Activated T-cell treated with anti-CD3 and anti-CD28 coated beads for 4 hours (primary cell): ENCODE data around the gene PARD6B.
A peak's percentile ranks its signal among the peaks of the same experiment; 100 is the strongest.
"Not testable (repeated sequence)": the region's sequence is repeated elsewhere in the genome, so short reads cannot be mapped to it uniquely, and the experiment has no call there.

Experiments used
- DNase-seq: peaks from one replicate; pipeline ENCODE4 v3.0.0-alpha.2; 2020

The PARD6B gene

DNA sequence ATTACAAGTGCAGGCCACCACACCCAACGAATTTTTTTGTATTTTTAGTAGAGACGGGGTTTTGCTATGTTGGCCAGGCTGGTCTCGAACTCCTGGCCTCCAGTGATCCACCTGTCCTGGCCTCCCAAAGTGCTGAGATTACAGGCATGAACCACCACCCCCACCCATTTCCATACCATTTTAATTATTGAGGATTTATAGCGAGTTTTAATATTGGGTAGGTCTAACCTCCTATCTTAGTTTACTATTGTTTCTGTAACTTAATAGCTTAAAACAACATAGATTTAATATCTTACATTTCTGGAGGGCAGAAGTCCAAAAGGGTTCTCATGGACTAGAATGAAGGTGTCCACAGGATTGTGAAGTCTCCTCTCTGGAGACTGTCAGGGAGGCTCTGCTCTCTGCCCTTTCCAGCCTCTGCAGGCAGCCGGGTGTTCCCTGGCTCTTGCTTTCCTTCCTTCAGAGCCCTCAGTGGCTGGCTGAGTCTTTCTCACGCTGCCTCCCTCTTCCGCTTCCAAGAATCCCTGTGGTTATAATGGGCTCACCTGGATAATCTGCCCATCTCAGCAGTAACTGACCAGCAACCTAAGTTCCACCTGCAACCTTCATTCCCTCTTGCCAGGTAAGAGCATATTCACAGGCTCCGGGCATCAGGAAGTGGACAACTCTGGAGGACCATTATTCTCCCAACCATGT, 44.9 kb downstream of the PARD6B start:
- DNase-seq, result no peak

DNA sequence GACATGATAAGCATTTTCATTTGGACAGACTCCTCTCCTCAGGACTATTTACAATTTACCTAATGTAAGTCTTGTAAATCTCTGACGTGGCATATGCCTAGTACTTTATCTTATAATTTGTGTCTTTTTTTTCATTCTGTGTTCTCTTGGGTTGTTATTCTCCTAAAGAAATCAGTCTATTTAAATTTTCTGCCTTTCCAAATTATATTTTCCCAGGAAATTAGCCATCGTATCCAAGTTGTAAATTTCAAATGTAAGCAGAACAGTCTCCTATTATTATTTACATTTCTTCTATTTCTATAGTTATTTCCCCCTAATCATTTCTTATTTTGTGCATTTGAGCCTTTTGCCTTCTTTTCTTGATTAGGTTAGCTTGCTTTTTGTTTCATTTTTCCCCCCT, 46.0 kb downstream of the PARD6B start:
- DNase-seq, result no peak

DNA sequence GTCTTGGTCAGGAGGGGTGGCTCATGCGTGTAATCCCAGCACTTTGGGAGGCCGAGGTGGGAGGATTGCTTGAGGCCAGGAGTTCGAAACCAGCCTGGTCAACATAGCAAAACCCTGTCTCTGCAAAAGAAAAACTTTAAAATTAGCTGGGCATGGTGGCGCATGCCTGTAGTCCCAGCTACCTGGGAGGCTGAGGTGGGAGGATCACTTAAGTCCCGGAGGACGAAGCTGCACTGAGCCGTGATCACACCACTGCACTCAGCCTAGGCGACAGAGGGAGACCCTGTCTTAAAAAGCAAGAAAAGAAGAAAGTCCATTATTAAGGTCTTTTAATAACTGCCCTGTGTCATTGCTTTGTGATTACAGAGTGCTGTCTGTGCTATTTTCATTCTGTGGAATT, 47.6 kb downstream of the PARD6B start:
- DNase-seq, result not testable (repeated sequence)

DNA sequence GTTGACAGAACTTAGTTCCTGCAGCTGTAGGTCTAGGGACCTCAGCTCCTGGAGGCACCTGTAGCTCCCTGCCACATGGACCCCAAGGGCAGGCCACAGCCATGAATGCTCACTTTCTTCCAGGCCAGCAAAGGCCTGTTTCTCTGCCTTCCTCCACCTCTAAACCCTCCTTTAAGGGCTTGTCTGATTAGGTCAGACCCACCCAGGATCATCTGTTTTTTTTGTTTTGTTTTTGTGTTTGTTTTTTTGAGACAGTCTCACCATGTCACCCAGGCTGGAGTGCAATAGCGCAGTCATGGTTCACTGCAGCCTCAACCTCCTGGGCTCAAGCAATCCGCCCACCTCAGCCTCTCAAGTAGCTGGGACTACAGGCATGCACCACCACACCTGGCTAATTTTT, 52.0 kb downstream of the PARD6B start:
- DNase-seq, result no peak

DNA sequence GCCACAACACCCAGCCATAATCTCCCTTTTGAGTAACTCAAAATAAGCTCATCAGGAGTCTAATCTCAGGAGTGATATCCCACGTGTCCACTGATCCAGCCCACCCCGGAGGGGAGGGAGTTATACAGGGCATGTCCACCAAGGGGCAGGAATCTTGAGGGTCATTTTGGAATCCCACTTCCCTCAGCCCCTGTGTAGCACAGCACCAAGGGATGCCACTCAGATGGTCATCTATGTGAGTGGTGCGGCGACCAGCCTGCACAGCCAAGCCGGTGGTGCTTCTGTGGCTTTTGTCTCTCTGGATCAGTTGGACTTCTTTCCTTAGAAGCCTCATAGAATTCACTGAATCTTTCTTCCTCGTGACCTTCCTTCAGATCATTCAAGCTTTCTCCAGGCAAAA, 52.5 kb downstream of the PARD6B start:
- DNase-seq, result no peak

DNA sequence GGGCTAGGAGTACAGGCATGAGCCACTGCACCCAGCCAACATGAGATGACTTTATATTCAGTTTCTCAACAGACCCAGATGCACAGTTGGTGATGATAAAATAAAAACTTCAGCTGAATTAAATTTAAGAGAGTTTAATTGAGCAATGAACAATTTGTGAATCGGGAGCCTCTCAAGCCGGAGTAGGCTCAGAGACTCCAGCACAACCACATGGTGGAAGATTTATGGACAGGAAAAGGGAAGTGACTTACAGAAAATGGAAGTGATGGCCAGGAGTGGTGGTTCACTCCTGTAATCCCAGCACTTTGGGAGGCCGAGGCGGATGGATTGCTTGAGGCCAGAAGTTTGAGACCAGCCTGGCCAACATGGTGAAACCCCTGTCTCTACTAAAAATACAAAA, 53.1 kb downstream of the PARD6B start:
- no peak for DNase-seq

DNA sequence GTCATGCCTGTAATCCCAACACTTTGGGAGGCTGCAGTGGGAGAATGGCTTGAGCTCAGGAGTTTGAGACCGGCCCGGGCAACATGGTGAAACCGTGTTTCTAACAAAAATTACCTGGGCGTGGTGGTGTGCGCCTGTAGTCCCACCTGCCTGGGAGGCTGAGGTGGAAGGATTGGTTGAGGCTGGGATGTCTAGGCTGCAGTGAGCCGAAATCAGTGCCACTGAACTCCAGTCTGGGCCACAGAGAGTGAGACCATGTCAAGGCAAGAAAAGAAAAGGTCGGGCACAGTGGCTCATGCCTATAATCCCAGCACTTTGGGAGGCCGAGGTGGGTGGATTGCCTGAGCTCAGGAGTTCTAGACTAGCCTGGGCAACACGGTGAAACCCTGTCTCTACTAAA, 55.3 kb downstream of the PARD6B start:
- DNase-seq, result no peak

DNA sequence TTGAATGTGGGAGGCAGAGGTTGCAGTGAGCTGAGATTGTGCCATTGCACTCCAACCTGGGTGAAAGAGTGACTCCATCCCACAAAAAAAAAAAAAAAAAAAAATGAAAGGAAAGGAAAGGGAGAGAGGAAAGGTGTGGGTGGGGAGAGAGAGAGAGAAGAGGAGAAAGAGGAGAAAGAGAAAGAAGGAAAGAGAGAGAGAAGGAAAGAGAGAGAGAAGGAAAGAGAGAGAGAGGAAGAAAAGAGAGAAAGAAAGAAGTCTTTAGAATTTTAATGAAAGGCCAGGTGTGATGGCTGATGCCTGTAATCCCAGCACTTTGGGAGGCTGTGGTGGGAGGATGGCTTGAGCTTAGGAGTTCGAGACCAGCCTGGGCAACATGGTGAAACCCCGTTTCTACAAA, 55.8 kb downstream of the PARD6B start:
- no peak for DNase-seq

DNA sequence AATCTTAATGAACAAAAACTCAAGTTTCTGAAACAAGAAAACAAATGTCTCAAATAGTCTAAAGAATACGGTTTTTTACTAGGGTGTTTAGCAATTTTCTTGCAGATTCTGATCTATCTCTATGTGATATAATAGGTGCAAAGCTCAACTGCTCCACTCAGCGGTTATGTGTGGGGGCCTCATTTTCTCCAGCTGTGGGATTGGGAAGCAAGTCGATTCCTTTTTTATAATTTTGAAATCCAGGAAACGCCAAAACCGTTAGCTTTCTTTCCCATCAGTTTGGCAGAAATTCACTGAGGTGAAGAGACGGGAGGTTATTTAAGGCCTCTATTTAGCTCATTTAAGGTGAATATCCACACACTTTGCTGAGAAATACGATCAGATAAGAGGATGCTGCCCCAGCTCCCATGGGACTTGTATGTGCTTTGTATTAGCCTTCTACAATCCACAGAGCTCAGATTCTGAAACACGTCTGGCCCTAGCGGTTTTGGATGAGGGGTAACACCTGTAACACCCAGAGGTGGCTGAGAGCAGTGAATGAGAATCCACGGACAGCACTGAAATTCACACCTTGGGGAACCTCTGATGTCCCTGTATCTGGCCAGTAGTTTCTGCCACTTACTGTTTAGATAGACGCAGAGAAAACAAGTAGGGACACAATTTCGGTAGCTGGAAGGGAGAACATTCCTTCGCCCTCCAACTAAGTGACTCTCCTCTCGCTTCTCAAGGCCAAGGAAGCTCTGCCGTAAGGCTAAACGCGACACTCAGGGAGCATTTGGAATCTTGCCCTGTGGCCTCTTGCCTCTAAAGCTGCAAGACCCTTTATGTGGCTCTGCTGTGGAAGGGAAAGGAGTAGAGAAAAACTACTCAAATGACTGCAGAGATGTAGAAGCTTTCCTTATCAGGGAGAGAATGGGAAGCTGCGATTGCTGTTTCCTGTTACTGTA, 56.9 kb downstream of the PARD6B start:
- DNase-seq, result no peak

DNA sequence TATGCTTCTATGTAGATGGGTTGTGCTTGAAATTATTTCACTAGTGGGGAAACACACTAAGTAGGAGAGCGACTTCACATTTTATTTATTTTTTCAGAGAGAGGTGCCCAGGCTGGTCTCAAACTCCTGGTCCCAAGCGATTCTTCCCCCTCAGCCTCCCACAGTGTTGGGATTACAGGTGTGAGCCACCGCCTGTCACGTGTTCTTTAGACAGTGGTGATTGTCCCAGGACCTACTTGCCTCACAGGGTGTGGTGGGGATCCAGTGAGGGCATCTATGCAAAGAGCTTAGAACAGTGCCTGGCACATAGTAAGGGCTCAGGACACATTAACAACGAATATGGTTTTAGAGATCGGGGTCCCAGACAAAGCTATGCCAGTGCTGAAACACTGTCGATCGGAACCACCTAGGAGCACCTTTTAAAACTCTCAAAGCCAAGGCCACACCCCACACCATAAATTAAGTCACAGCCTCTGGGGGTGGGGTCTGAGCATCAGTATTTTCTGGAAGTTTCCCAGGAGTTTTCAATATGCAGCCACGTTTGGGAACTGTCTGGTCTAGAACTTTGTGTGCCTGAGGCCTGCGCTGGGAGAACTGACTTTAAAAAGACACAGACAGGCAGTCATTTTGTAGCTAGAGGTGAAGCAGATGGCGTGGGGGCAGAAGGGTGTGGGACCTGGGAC, 58.7 kb downstream of the PARD6B start:
- DNase-seq, result no peak

DNA sequence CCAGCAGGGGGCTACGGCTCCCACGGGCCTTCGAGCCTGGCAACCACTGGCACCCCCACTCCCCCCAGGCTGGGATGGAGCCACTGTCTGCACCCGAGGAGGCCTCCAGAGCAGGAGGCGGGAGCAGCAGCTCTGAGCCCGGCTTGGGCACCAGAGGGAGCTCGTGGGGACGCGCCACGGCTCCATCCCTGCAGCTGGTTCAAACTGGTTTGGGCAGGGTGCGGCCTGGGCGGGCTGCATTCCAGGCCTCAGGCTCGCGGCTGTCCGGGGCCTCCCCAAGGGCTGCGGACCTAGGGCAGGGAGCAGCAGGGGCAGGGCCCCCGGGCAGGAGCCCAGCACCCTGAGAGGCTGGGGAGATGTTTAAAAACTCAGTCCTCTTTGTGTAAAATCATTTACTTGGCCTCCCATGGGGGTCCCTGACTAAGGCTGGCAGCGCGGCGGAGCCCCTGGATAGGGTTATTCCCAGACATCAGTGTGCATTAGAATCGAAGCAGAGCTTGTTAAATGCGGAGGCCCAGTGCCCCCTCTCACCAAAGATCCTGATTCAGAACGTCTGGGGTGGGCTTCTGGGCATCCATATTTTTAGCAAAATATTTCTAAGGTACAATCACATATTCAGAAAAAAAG, 59.4 kb downstream of the PARD6B start:
- peak; percentile 63 for DNase-seq

DNA sequence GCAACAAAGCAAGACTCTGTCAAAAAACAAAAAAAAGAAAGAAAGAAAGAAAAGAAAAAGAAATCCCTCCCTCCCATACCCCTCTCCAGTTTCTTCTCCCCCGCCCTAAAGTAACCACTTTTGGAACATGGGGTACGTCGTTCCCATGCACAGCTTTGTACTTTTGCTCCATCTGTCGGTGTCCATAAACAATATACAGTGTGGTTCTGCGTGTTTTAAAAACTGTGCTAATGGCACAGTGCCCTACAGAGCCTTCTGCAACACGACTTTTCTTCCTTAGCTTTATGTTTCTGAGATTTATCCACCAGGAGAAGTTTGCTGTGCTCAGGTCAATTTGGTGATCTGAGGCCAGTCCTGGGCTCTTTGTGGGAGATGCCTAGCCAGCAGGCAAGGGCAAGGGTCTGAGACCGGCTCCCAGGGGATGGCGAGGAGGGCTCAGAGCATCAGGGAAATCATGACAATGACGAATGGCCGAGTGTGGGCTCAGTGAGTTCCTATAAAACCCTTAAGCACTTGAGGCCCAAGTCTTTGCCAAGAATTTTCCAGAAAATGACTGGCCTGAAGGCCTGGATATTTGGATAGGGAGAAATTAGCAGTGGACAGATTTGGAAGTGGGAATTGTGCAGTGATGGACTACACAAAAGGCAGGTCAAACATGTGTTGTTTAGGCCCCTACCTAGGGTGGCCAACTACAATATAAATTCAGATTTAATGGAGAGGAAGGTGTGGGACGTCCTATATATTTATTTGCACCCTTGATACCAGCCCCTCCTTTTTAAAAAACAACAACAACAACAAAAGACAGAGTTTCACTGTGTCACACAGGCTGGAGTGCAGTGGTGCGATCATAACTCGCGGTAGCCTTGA, 61.6 kb downstream of the PARD6B start:
- DNase-seq, result no peak

DNA sequence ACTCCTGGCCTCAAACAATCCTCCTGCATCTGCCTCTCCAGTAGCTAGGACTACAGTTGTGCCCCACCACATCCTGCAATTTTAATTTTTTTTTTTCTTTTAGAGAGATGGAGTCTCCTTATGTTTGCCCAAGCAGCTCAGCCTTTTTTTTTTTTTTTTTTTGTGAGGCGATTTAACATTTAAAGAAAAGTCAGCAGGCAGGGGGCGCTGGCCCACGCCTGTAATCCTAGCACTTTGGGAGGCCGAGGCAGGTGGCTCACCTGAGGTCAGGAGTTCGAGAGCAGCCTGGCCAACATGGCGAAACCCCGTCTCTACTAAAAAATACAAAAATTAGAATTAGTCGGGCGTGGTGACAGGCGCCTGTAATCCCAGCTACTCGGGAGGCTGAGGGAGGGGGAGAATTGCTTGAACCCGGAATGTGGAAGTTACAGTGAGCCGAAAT, 62.2 kb downstream of the PARD6B start:
- not testable (repeated sequence) for DNase-seq

DNA sequence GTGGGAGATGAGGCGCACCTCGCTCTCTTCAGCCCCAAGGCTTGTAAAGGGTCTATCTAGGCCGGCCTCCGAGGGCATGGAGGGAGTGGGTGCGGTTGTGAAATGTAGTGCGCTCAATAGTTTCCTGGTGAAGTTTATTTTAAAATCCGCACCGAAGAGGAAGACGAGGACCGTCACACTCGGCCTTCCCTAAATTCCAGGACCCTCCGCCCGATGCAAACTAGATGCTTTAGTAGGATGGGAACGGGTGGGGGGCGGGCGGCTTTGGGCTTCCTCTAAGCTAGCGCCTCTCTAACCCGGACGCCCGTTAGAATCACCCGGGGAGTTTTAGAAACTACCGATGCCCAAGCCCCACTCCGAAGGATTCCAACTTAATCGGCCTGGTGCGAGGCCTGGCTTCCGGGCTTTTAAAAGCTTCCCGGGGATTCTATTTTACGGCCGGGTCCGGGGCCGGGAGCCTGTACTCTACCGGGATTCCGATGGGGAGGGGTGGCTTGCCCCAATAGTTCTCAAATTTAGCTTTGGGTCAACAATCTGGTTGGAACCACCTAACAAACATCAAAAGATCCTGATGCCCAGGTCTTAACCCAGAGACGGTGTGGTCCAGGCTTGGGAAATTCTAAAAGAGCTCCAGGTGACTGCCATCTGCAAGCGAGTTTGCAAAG, 62.9 kb downstream of the PARD6B start:
- no peak for DNase-seq

DNA sequence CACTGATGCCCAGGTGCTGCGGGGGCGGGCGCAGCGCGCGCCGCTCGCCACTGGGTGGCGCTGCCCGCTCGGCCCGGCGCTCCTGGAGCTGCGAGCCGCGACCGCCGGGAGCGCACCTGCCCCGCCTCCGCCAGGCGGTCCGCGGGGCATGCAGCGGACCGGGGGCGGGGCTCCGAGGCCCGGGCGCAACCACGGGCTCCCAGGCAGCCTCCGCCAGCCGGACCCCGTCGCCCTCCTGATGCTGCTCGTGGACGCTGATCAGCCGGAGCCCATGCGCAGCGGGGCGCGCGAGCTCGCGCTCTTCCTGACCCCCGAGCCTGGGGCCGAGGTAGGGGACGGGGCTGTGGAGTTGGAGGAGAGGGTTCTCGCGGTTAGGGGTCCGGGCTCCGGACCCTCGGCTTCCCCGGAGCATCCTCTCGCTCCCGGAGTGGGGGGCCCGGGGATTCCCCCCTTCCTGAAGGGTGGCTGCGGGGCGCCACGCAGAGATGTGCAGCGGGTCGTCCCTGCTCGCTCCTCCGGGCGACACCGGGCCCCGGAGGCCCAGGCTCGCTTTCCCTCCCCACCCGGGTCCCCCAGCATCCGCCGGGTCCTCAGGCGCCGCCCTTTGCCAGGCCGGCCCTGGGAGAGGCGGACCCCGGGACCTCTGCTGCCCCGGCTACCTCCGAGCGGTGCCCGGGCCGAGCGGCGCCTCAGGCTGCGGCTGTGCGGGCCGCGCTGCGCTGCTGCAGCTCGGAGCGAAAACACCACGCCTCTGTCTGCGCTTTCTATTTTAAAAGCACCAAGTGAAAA, 63.7 kb downstream of the PARD6B start, which contains the start of gene BCAS4:
Gene BCAS4, plus strand, starts transcription at position 216 of the 789 bp plus-strand sequence. Its CDS starts 23 bp downstream, at position 239.
- peak; percentile 80 for DNase-seq

DNA sequence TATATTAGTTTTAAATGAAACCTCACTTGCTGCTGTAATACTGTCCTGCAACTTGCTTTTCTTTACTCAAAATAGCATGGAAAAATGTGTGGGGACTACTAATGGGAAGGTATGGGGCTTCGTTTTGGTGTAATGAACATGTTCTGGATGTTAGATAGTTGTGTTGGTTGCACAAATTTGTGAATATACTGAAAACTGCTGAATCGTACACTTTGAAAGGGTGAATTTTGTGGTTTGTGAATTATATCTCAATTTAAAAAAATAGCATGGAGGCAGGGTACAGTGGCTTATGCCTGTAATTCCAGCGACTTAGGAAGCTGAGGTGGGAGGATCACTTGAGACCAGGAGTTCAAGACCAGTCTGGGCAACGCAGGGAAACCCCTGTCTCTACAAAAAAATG, 65.8 kb downstream of the PARD6B start:
- no peak for DNase-seq

DNA sequence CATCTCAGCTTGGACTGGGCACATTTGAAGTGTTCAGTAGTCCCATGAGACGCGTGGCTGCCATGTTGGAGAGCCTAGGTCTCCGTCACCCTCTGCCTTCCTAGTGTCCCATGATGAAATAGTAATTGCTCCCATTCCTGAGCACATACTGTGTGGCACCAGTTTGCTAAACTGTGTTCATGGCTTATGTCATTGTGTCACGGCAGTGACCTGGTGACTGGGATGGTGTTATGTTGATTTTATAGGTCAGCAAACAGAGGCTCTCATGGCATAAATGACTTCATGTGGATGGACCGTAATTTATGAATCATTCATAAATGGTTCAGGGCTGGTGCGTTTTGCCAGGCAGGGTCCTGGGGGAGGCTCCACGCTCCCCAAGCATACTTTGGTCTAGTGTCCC, 67.3 kb downstream of the PARD6B start:
- no peak for DNase-seq

DNA sequence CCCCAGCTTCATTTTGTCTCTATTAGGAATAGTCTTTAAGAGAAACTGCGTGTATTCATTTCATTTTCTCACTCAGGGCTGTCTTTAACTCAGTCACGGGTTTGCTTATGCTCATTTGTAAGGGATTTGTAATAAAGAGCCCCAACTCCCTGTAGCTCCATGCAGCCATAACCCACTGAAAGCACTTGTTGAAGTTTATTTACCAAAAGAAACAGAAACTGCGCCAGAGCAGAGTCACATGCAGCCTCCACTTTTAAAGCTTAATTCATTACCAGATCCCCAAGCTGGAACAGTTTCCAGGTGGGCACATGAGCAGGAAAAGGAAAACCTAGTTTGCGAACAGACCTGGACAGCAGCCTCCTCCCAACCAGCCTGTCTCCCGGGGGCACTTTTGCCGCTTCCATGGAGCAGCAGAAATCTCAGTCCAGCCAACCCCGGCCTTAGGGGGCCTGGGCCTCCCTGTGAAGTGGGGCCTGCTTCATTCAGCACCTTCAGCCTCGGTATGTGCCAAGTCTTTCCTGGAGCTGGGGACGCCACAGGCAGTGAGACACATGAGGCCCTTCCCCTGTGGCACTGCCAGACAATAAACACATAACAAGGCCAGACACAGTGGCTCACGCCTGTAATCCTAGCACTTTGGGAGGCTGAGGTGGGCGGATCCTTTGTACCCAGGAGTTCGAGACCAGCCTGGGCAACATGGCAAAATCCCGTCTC, 68.0 kb downstream of the PARD6B start:
- no peak for DNase-seq

DNA sequence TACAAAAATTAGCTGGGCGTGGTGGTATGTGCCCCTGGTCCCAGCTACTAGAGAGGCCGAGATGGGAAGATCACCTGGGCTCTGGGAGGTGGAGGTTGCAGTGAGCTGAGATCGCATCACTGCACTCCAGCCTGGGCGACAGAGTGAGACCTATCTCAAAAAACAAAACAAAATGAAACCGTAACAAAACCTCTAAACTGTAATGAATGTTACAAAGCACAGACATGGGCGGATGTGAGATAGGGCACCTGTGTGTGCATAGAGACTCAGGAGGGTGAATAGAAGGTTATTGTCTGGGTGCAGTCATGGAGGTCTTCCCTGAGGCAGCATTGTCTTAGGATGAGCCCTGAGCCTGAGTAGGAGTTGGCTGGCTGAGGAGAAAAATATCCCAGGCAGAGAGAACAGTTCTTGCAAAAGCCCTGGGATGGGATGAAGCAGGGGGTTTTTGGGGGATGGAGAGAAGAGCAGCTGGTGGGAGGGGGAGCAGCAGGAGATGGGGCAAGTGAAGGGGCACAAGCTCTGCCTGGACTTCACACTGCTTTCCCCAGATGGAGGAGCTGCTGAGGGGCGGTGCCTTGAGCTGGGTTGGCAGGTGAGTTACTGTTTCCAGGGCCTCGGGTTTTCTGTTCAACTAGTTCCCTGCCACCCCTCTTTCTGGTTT, 68.6 kb downstream of the PARD6B start:
- no peak for DNase-seq
